Muscle layer of colon (tissue), 2 donors: ENCODE results near the gene PTH2.

Source experiments
- H3K27ac ChIP-seq: one replicate; pipeline ENCODE4 v1.7.0; 2013; ENCODE audit warnings: low read depth, mild to moderate bottlenecking, low read length, moderate library complexity
- H3K27me3 ChIP-seq, 2 donors: one replicate each; pipeline ENCODE4 v1.7.0; 2013; ENCODE audit warnings: low read length in 2 of 2, mild to moderate bottlenecking in 2 of 2; ENCODE audit not compliant: insufficient read depth in 2 of 2, control insufficient read depth in 1 of 2
- H3K36me3 ChIP-seq: one replicate; pipeline ENCODE4 v1.7.0; 2013; ENCODE audit warnings: mild to moderate bottlenecking, low read length; ENCODE audit not compliant: insufficient read depth
- H3K4me1 ChIP-seq: one replicate; pipeline ENCODE4 v1.7.0; 2013; ENCODE audit warnings: mild to moderate bottlenecking, low read length; ENCODE audit not compliant: insufficient read depth
- H3K4me3 ChIP-seq, 2 donors: one replicate each; pipeline ENCODE4 v1.7.0; 2013; ENCODE audit warnings: low read length in 2 of 2, low read depth in 1 of 2, mild to moderate bottlenecking in 1 of 2, moderate library complexity in 1 of 2
- H3K9ac ChIP-seq: one replicate; pipeline ENCODE4 v1.7.0; 2013; ENCODE audit warnings: low read length
- H3K9me3 ChIP-seq: one replicate; pipeline ENCODE4 v1.7.0; 2013; ENCODE audit warnings: mild to moderate bottlenecking, low read length
- donor health status: abdominal sarcoma.
- donor health status: Adenocarcinoma of cecum.

Gene PTH2

DNA sequence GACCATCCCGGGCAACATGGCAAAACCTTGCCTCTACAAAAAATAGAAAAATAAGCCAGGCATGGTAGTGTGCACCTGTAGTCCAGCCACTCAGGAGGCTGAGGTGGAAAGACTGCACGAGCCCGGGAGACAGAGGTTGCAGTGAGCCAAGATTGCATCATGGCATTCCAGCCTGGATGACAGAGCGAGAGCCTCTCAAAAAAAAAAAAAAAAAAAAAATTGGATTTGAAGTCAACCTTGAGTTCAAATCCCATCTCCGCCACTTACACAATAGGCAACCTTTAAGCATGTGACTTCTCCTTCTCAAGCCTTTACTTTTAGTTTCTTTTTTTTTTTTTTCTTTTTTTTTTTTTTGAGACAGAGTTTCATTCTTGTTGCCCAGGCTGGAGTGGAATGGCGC, 23.2 kb downstream of the PTH2 start:
- H3K27ac ChIP-seq, result no peak overlapping the region
- H3K4me3 ChIP-seq, result no peak overlapping the region
- peaks cover 0 to 2% of the 10 kb centered on the region in 2 donors for H3K27me3 ChIP-seq
- H3K36me3 ChIP-seq, result no peaks in the 10 kb centered on the region
- no peaks in the 10 kb centered on the region for H3K9me3 ChIP-seq
- H3K4me1 ChIP-seq, result no peaks in the 10 kb centered on the region
- no peak overlapping the region for H3K9ac ChIP-seq

DNA sequence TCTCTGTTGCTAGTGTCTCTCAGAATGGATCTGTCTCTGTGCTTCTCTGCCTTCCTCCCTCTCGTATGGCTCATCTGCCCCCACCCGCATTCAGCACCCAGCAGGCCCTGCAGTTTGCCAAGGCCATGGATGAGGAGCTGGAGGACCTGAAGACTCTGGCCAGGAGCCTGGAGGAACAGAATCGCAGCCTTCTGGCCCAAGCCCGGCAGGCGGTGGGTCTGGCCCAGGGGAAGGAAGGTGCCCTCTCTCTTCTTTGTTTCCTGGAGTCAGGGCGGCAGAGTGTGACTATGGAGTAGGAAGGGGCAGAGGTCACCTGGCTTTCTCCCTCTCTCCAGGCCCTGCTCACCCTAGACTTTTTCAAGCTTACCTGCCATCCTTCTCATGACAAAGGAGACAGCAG, 24.3 kb downstream of the PTH2 start:
- Histone ChIP-seq H3K36me3 (no peaks in the 10 kb centered on the region), H3K27me3 (peaks cover 0 to 13% of the 10 kb centered on the region in 2 donors), H3K9me3 (no peaks in the 10 kb centered on the region), H3K9ac (no peak overlapping the region), H3K4me1 (no peaks in the 10 kb centered on the region), H3K4me3 (no peak overlapping the region), H3K27ac (no peak overlapping the region)

DNA sequence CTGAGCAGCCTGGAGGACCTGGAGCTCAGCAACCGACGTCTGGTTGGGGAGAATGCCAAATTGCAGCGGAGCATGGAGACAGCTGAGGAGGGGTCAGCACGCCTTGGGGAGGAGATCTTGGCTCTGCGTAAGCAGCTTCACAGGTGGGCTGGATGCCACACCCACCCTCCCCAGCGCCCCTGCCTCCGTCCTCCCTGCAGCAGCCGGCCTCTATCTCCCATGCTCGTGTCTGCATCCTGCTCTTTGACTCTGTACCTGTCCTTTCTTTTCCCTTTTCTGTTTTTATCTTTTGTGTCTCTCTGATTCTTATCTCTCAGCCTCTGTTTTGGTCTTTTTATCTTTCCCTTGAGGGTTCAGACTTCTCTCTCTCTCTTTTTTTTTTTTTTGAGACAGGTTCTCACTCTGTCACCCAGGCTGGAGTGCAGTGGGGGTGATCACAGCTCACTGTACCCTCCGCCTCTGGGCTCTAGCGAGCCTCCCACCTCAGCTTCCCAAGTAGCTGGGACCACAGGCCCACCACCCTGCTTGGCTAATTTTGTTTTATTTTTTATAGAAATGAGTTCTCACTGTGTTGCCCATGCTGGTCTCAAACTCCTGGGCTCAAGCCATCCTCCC, 25.1 kb downstream of the PTH2 start:
- H3K27ac ChIP-seq, result no peak overlapping the region
- no peaks in the 10 kb centered on the region for H3K4me1 ChIP-seq
- no peak overlapping the region for H3K4me3 ChIP-seq
- no peaks in the 10 kb centered on the region for H3K36me3 ChIP-seq
- no peaks in the 10 kb centered on the region for H3K9me3 ChIP-seq
- peaks cover 0 to 14% of the 10 kb centered on the region in 2 donors for H3K27me3 ChIP-seq
- H3K9ac ChIP-seq, result no peak overlapping the region

DNA sequence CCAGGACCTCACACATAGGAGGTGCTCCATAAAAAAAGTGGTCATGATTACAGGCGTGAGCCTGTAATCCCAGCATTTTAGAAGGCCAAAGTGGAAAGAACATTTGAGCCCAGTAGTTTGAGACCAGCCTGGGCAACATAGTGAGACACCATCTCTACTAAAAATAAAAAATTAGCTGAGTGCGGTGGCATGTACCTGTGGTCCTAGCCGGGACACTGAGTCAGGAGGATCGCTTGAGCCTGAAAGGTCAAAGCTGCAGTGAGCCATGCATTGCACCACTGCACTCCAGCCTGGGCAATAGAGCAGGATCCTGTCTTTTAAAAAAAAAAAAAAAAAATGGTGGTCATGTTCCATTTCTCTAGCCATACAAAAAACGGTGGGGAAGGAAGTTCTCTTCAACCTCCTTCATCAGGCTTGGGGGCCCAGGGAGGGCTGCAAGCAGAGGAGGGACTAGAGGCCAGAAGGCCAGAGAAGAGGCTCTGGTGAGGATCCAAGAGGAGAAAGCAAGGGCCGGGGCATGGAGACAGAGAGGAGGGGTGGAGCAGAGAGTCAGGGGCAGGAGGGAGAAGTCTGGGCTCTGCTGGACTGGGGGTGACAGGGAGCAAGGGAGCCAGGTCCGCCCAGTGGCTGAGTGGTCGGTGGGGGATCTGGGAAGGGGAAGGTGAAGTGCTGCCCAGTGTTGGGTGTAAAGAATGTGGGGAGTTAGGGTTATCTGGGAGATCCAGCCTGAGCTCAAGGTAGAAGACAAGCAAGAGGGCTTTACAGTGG, 26.3 kb downstream of the PTH2 start:
- no peak overlapping the region for H3K4me3 ChIP-seq
- H3K4me1 ChIP-seq, result no peaks in the 10 kb centered on the region
- H3K9me3 ChIP-seq, result no peaks in the 10 kb centered on the region
- H3K36me3 ChIP-seq, result no peaks in the 10 kb centered on the region
- no peak overlapping the region for H3K27ac ChIP-seq
- H3K27me3 ChIP-seq, result peaks cover 0 to 14% of the 10 kb centered on the region in 2 donors
- no peak overlapping the region for H3K9ac ChIP-seq

DNA sequence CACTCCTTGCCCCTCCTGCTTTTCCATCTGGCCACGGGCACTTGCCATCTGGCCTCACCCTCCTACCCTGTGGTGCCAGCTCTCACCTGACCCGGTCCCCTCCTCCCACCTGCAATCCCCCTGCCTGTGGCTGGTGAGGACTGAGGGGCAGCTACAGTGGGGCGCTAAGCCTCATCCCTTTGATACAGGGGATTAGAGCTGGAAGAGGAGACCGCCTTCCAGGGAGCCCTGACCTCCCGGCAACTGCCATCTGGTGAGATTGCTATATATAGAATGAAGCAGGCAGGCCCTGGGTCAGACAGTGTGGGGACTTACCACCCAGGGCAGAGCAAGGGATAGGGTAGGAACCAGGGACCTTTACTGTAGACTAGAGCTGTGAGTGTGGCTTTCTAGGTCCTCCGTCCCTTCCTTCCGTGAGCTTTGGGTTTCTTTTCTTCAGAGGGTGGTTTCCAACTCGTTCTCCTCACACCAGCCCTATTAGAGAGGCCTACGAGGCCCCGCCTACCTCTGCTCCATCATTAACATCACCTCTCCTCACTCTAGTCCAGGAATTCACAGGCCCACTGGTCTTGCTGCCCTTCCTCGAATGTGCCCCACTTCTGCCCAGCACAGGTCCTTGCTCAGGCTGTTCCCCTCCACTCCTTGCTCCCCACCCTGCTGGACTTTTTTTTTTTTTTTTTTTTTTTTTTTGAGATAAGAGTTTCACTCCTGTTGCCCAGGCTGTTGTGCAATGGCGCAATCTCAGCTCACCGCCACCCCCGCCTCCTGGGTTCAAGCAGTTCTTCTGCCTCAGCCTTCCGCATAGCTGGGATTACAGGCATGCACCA, 27.4 kb downstream of the PTH2 start:
- Histone ChIP-seq H3K27me3 (peaks cover 0 to 14% of the 10 kb centered on the region in 2 donors), H3K9me3 (no peaks in the 10 kb centered on the region), H3K4me3 (no peak overlapping the region), H3K9ac (no peak overlapping the region), H3K4me1 (no peaks in the 10 kb centered on the region), H3K27ac (no peak overlapping the region), H3K36me3 (no peaks in the 10 kb centered on the region)

DNA sequence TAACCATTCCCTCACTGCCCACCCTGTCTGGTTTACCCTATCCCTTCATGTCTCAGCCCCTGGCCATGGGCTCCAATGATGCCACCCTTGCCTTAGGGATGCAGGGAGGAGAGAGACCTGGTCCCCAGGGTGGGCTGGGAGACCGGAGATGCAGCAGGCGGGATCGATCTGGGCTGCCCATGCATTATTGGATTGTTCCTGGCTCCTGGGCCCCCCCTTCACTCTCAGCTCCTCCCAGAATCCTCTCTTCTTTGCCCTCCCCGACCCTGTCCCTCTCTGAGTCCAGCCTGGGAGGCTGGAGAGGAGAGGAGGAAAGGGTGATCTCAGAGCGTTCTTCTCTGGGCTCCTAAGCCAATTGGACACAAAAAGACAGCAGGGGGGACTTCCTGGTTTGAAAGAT, 29.4 kb downstream of the PTH2 start:
- Histone ChIP-seq H3K27ac (no peak overlapping the region), H3K27me3 (peaks cover 0 to 14% of the 10 kb centered on the region in 2 donors), H3K9ac (no peak overlapping the region), H3K4me3 (no peak overlapping the region), H3K9me3 (no peaks in the 10 kb centered on the region), H3K36me3 (no peaks in the 10 kb centered on the region), H3K4me1 (no peaks in the 10 kb centered on the region)

DNA sequence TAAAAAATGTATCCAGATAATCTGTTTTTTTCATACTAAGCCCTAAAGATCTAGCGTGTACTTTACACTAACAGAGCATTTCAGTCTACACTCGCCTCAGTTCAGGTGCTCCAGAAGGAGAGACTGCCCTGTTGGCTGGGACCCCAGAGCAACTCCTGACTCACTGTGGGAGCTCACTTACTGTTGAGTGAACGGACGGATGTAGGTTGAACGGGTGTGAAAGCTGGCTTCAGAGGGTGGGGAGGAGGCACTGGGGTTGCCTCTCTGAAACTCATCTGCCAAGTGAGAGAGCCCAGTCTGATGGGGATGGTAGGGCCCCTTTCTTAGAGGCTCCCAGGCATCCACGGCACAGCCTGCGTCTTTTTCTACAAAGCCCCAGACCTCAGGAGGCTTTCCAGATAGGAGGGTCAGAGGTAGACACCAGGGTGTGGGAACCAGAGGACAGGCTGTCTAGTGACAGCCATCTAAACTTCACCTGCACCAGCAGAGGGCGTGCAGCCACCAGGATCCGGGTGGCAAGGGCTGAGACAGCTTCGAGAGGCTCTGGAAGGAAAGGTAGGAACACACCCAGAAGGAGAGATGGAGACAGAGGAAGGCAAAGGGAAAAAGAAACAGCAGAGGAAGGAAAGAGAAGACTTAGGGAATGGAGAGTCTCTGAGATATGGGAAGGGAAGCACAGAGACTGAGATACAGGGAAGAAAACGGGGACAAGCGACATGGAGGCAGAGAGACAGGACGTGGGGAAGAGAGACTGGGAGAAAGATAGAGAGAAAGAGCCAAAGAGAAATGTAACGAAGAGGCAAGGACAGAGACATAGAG, 31.5 kb downstream of the PTH2 start:
- Histone ChIP-seq H3K9ac (no peak overlapping the region), H3K4me1 (no peaks in the 10 kb centered on the region), H3K27ac (no peak overlapping the region), H3K4me3 (no peak overlapping the region), H3K9me3 (no peaks in the 10 kb centered on the region), H3K36me3 (no peaks in the 10 kb centered on the region), H3K27me3 (peaks cover 0 to 14% of the 10 kb centered on the region in 2 donors)

DNA sequence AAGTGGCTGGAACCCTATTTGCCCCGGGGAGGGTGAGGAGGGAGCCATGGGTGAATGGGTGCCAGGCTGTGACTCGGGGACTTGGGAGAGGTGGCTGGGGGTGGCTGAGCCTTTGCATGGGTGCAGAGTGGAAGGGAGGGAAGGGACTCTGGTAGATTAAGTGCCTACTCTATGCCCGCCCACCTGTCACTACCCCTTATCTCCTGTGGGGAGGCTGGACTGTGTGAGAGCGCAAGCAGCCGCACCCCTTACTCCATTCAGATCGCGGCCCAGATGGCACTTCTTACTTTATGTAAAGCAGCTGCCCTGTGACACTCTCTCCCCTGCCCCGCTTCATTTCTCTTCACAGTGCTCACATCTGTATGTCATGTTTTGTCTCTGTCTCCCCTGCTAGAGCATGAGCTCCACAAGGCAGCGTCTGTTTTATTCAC, 32.3 kb downstream of the PTH2 start:
- Histone ChIP-seq H3K9me3 (no peaks in the 10 kb centered on the region), H3K4me1 (no peaks in the 10 kb centered on the region), H3K9ac (no peak overlapping the region), H3K36me3 (no peaks in the 10 kb centered on the region), H3K27me3 (peaks cover 0 to 14% of the 10 kb centered on the region in 2 donors), H3K27ac (no peak overlapping the region), H3K4me3 (no peak overlapping the region)

DNA sequence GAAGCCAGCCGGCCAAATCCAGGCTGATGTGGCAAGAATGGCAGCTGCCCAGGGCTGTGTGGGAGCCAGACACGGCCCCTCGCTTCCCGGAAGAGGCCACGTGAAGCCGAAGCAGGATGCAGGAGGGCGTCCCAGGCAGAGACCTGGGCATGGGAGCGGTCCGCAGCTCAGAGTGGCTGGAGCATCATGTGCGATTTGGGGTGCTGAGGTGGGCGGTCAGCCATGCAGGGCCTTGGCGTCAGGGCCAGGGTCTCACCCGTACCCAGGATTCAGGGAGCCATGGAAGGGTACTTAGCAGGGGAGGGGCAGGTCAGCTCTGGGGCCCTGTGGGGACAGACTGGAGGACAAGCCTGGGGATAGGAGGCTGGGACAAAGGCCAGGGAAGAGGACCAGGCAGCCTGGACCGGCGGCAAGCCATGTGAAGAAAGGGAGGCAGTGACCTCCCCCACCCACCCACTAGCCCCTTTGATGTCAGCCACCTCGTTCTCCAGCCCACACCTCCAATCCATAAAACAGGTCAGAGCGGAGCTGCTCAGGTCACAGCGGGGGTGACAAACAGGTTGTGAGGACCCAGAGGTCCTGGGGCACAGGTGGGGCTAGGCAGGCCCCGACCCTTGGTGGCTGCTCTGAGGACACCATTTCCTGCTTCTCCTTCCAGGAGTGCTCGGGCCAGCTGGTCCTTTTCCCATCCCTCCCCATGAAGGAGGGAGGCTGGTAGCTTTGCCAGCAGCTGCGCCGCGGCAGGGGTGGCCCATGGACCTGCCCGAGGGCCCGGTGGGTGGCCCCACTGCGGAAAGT, 32.9 kb downstream of the PTH2 start:
- Histone ChIP-seq H3K27me3 (peaks cover 0 to 14% of the 10 kb centered on the region in 2 donors), H3K4me1 (no peaks in the 10 kb centered on the region), H3K36me3 (no peaks in the 10 kb centered on the region), H3K9me3 (no peaks in the 10 kb centered on the region), H3K27ac (no peak overlapping the region), H3K4me3 (no peak overlapping the region), H3K9ac (no peak overlapping the region)

DNA sequence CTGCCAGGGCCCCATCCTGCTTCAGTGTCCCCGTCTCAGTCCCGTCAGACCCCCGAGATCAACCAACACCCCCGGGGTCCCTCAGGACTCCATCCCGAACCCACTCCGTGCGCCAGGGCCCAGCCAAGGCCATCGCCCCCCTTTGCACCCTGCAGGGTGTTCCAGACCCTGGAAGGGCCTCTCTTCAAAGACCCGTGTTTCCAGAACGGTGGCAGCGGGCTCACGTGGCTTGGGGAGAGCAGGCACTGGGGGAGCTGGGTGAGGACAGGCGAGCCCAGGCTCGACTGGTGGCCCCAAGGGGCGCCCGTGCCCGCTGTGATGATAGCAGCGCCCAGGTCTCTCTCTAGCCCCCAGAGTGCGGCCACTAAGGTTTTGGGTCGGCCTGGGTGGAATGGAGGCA, 33.8 kb downstream of the PTH2 start:
- Histone ChIP-seq H3K27me3 (peaks cover 0 to 5% of the 10 kb centered on the region in 2 donors), H3K36me3 (no peaks in the 10 kb centered on the region), H3K9ac (no peak overlapping the region), H3K27ac (no peak overlapping the region), H3K4me1 (no peaks in the 10 kb centered on the region), H3K9me3 (no peaks in the 10 kb centered on the region), H3K4me3 (no peak overlapping the region)
